Osteoblast (primary cell): ENCODE measurements around the gene TPD52L2. TPM values are rescaled to one million over a fixed set of nuclear protein-coding genes. Genes with fewer than 3 reads are reported as not detected.

Experiments
- DNase-seq: peaks from one replicate; pipeline ENCODE4 v3.0.0; 2011; ENCODE audit warnings: low spot score, mixed read lengths; ENCODE audit not compliant: insufficient read length; ENCODE audit errors: missing footprints
- H2AFZ ChIP-seq: 2 replicates; pipeline ENCODE4 v1.6.0; 2011; ENCODE audit warnings: mild to moderate bottlenecking, low read length
- H3K27ac ChIP-seq: 2 replicates; pipeline ENCODE4 v1.5.1; 2011; ENCODE audit warnings: mild to moderate bottlenecking, low read depth, low read length, moderate library complexity
- H3K27me3 ChIP-seq: 2 replicates; pipeline ENCODE4 v1.6.0; 2012; ENCODE audit warnings: mild to moderate bottlenecking, control low read depth, inconsistent platforms, low read length, moderate library complexity; ENCODE audit not compliant: insufficient read depth
- H3K36me3 ChIP-seq: 2 replicates; pipeline ENCODE4 v1.5.1; 2011; ENCODE audit warnings: mild to moderate bottlenecking, low read length, control low read depth, moderate library complexity; ENCODE audit not compliant: insufficient read depth
- H3K4me1 ChIP-seq: 2 replicates; pipeline ENCODE4 v1.5.1; 2011; ENCODE audit warnings: mild to moderate bottlenecking, low read length, control low read depth, moderate library complexity; ENCODE audit not compliant: insufficient read depth
- H3K4me2 ChIP-seq: 2 replicates; pipeline ENCODE4 v1.6.0; 2011; ENCODE audit warnings: mild to moderate bottlenecking, low read length; ENCODE audit not compliant: insufficient read depth
- H3K4me3 ChIP-seq: fragments of 200-600 bp; sonication (generic); 3 replicates; pipeline ENCODE4 v1.5.1; 2012; ENCODE audit warnings: mild to moderate bottlenecking, low read length, inconsistent platforms; ENCODE audit not compliant: insufficient read depth
- H3K79me2 ChIP-seq: 2 replicates; pipeline ENCODE4 v1.6.0; 2012; ENCODE audit warnings: mild to moderate bottlenecking, low read length, control low read depth, inconsistent platforms; ENCODE audit not compliant: insufficient read depth
- H3K9me3 ChIP-seq: 2 replicates; pipeline ENCODE4 v1.5.1; 2011; ENCODE audit warnings: low read depth, low read length, control low read depth
- H4K20me1 ChIP-seq: 2 replicates; pipeline ENCODE4 v1.6.0; 2012; ENCODE audit warnings: mild to moderate bottlenecking, low read length, control low read depth; ENCODE audit not compliant: insufficient read depth
- total RNA-seq: library from RNA; depleted of rRNA; stranded (reverse); fragments of >200 nt; gene quantifications from 2 replicates; pipeline ENCODE4 v1.2.3, GENCODE V29; 2012
- TF ChIP-seq, protein P1 (sequence below): IDR thresholded peaks from 2 replicates; pipeline ENCODE4 v1.5.1; 2011; ENCODE audit warnings: mild to moderate bottlenecking, low read depth, low read length, moderate library complexity; ENCODE audit errors: extremely low read depth

The TPD52L2 gene
- total RNA-seq, 1 donor, result 115 TPM

DNA sequence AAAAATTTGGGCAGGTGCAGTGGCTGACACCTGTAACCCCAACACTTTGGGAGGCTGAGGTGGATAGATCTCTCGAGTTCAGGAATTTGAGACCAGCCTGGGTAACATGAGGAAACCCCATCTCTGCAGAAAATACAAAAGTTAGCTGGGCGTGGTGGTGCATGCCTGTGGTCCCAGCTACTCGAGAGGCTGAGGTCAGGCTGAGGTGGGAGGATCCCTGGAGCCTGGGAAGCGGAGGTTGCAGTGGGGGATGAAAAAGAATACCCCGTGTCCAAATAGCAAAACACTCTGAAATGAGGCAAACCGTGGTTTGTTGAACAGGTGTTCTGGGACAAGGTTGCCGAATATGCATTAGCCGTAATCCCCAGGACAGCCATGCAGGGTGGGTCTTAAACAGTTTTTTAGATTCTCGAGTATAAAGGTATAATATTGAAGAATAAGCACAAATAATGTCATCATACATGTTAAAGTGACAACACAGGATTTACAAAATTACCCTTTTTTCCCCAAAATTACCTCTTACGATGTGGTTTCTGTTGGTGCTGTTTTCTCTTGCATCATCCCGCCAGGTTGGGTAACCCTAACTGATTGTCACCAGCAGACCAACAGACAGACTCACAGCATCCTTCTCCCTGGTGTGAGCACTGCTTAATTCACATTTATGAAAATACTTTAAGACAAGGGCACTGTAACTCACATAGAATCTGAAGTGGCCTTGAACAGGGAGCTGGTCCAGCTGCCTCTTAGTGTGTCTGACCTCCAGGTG lies 38.9 kb downstream of the TPD52L2 start:
- TF ChIP-seq, protein P1, sequence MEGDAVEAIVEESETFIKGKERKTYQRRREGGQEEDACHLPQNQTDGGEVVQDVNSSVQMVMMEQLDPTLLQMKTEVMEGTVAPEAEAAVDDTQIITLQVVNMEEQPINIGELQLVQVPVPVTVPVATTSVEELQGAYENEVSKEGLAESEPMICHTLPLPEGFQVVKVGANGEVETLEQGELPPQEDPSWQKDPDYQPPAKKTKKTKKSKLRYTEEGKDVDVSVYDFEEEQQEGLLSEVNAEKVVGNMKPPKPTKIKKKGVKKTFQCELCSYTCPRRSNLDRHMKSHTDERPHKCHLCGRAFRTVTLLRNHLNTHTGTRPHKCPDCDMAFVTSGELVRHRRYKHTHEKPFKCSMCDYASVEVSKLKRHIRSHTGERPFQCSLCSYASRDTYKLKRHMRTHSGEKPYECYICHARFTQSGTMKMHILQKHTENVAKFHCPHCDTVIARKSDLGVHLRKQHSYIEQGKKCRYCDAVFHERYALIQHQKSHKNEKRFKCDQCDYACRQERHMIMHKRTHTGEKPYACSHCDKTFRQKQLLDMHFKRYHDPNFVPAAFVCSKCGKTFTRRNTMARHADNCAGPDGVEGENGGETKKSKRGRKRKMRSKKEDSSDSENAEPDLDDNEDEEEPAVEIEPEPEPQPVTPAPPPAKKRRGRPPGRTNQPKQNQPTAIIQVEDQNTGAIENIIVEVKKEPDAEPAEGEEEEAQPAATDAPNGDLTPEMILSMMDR, result no peak
- Histone ChIP-seq H3K36me3 (peaks cover 13% of the 10 kb centered on the region), H3K4me2 (no peak overlapping the region), H3K79me2 (peaks cover 96% of the 10 kb centered on the region), H3K9me3 (no peaks in the 10 kb centered on the region), H3K4me1 (no peaks in the 10 kb centered on the region), H3K27me3 (no peaks in the 10 kb centered on the region), H4K20me1 (peaks cover 74% of the 10 kb centered on the region), H2AFZ (no peak overlapping the region), H3K4me3 (no peak overlapping the region), H3K27ac (no peak overlapping the region)
- peak; percentile 3 for DNase-seq

GRCh38 chr20:63908008-63908682 lies 43.1 kb downstream of the TPD52L2 start:
- H3K79me2 ChIP-seq, result peaks cover 98% of the 10 kb centered on the region
- H3K9me3 ChIP-seq, result no peaks in the 10 kb centered on the region
- DNase-seq, result peak; percentile 48
- H3K27me3 ChIP-seq, result no peaks in the 10 kb centered on the region
- peaks cover 79% of the 10 kb centered on the region for H4K20me1 ChIP-seq
- H2AFZ ChIP-seq, result no peak overlapping the region
- peaks cover 7% of the 10 kb centered on the region for H3K4me1 ChIP-seq
- H3K27ac ChIP-seq, result no peak overlapping the region
- no peak overlapping the region for H3K4me2 ChIP-seq
- TF ChIP-seq, protein P1, result no peak
- peaks cover 13% of the 10 kb centered on the region for H3K36me3 ChIP-seq
- H3K4me3 ChIP-seq, result no peak overlapping the region

- H3K27me3 ChIP-seq, result no peaks in the 10 kb centered on the region
- peaks cover 7% of the 10 kb centered on the region for H3K4me1 ChIP-seq
- peak overlapping the region; percentile 51 for H3K27ac ChIP-seq
- H3K36me3 ChIP-seq, result peaks cover 7% of the 10 kb centered on the region
- H3K9me3 ChIP-seq, result no peaks in the 10 kb centered on the region
- H2AFZ ChIP-seq, result no peak overlapping the region
- peak; percentile 88 for DNase-seq
- peaks cover 99% of the 10 kb centered on the region for H3K79me2 ChIP-seq
- peak overlapping the region; percentile 57 for H3K4me2 ChIP-seq
- H3K4me3 ChIP-seq, result no peak overlapping the region
- TF ChIP-seq, protein P1, result no peak
- H4K20me1 ChIP-seq, result peaks cover 83% of the 10 kb centered on the region
Observed at GRCh38 chr20:63911176-63911575, 46.1 kb downstream of the TPD52L2 start.

DNA sequence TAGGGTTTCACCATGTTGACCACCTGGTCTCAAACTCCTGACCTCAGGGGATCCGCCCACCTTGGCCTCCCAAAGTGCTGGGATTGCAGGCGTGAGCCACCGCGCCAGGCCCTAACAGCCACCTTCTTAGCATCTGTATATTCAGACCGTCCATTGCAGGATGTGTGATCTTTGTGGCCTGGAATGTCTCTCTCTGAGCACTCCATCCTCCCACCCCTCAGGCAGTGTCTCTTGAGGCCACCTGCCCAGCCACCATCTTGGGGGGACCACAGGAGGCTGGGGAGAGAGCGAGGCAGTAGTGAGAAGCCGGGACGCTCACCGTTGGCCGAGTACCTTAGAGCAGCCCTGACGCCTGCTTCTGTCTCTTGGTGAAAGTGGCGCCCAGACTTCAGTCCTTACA lies 48.7 kb downstream of the TPD52L2 start:
- Histone ChIP-seq H3K4me2 (no peak overlapping the region), H3K4me1 (peaks cover 7% of the 10 kb centered on the region), H3K36me3 (peaks cover 2% of the 10 kb centered on the region), H3K9me3 (no peaks in the 10 kb centered on the region), H3K79me2 (peaks cover 98% of the 10 kb centered on the region), H2AFZ (no peak overlapping the region), H3K4me3 (no peak overlapping the region), H4K20me1 (peaks cover 61% of the 10 kb centered on the region), H3K27me3 (no peaks in the 10 kb centered on the region), H3K27ac (no peak overlapping the region)
- TF ChIP-seq, protein P1, result no peak
- DNase-seq, result no peak
